Prostate gland (tissue), 2 donors: Measurements from ENCODE around the gene KCNJ12.

Experiments used
- CTCF ChIP-seq, 4 experiments: fragments of 200-600 bp in 2 of 4; fragments of 450-650 bp in 2 of 4; sonication (generic) in 2 of 4; IDR thresholded peaks; 1 replicate in 3 of 4; 2 replicates in 1 of 4; pipeline ENCODE4 v1.5.1; 2016 to 2019; ENCODE audit warnings: antibody characterized with exemption in 4 of 4, mild to moderate bottlenecking in 2 of 4, moderate library complexity in 2 of 4
- POLR2A ChIP-seq: fragments of 450-650 bp; IDR thresholded peaks from one replicate; pipeline ENCODE4 v1.6.1; 2016; ENCODE audit warnings: antibody characterized with exemption, mild to moderate bottlenecking
- POLR2AphosphoS5 ChIP-seq: sonication (generic); formaldehyde crosslinking; IDR thresholded peaks from one replicate; pipeline ENCODE4 v1.6.1; 2017; ENCODE audit warnings: antibody characterized with exemption

GRCh38 chr17:21351366-21352065 is 24.6 kb upstream of the KCNJ12 start:
- TF ChIP-seq POLR2AphosphoS5 (no peak), POLR2A (no peak), CTCF (IDR thresholded peaks at IDR 0.05) (no peak)
